ENCODE data around the gene COL25A1.

DNA sequence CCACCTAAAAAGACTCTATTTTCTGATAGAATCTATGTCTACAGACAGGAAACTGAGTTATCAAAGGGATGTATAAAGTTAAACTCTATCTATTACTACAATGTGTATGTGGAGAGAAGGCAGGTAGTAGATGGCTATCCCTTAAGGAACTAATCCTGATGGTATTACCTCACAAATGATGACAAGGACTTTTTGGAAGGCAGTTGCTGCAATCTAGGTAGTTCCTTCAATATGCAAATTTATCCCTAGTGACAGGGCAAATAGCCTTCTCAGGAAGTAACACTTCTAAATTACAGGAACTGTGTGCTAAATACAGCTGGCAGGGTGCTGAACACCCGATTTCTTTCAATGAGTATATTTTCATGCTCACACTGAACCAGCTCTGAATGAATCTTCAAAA lies 177.4 kb downstream of the COL25A1 start:
- TF ChIP-seq FOS (IDR thresholded peaks at IDR 0.05; ENCODE audit: borderline replicate concordance, insufficient read depth, low read length) (no peak), POLR2AphosphoS5 (IDR thresholded peaks at IDR 0.05; ENCODE audit: insufficient read depth, low read depth, low read length) (no peak), MYC (IDR thresholded peaks at IDR 0.05; ENCODE audit: low read depth, low read length) (no peak), POLR2A (IDR thresholded peaks at IDR 0.05; ENCODE audit: low read depth, low read length) (no peak), EZH2 (IDR thresholded peaks at IDR 0.05; ENCODE audit: borderline replicate concordance, low read depth, low read length, severe bottlenecking) (no peak), JUN (IDR thresholded peaks at IDR 0.05; ENCODE audit: borderline replicate concordance, insufficient read depth, insufficient read length, low read depth) (no peak)
- TF ChIP-seq, protein P1, sequence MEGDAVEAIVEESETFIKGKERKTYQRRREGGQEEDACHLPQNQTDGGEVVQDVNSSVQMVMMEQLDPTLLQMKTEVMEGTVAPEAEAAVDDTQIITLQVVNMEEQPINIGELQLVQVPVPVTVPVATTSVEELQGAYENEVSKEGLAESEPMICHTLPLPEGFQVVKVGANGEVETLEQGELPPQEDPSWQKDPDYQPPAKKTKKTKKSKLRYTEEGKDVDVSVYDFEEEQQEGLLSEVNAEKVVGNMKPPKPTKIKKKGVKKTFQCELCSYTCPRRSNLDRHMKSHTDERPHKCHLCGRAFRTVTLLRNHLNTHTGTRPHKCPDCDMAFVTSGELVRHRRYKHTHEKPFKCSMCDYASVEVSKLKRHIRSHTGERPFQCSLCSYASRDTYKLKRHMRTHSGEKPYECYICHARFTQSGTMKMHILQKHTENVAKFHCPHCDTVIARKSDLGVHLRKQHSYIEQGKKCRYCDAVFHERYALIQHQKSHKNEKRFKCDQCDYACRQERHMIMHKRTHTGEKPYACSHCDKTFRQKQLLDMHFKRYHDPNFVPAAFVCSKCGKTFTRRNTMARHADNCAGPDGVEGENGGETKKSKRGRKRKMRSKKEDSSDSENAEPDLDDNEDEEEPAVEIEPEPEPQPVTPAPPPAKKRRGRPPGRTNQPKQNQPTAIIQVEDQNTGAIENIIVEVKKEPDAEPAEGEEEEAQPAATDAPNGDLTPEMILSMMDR (IDR thresholded peaks at IDR 0.05; ENCODE audit: extremely low read depth in 1 of 2, insufficient read depth in 1 of 2, low read depth in 1 of 2, low read length in 2 of 2), result no peak
